GM18526 (cell line): ENCODE results near the gene ZDHHC8.

Experiments
- POLR2A ChIP-seq: IDR thresholded peaks from 3 replicates; pipeline ENCODE4 v1.6.1; 2011; ENCODE audit not compliant: insufficient read length; ENCODE audit errors: extremely low read depth

Gene ZDHHC8

GRCh38 chr22:20107951-20108756 is 23.4 kb upstream of the ZDHHC8 start:
- no peak for TF ChIP-seq POLR2A

GRCh38 chr22:20108757-20109230 is 22.8 kb upstream of the ZDHHC8 start:
- no peak for TF ChIP-seq POLR2A

DNA sequence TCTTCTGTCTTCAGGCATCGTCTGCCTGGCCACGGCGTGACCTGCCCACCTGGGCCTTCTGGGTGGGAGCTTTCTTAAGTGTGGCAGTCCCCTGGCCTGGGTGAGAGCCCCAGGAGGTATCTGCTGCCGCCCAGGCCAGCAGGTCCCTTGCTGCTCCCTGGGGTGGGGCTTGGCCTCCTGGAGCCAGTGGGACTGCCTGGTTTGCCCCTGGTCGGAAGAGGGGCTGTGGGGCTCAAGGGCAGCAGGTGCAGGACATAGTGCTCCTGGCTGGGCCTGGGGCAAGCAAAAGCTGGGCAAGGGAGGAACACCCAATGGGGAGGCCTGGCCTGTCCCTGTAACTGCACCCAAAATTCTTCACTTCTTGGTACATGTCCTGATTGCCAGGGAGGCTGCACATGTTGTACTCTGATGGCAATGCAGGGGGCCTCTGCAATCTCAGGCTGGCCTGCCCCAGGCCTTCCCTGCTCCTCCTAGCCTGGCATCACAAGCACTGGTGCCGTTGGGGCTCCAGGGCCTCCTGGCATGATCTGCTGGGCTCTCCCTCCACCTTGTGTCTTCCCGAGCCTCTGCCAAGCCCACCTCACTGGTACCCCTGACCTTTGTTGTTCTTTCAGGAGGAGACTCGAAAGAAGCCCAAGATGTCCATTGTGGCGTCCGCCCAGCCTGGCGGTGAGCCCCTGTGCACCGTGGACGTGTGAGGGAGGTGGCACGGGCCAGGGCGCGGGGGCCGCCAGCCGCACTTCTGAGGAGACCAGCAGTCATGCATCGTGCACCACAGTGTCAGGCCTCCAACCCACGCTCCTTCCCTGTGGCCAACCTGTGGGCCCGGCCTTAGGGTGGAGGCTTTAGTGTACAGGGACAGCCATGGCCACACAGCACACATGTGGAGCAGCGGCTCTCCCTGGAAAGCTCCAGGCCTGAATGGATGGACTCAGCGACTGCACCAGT is 21.9 kb upstream of the ZDHHC8 start:
- peak; percentile 0 for TF ChIP-seq POLR2A

GRCh38 chr22:20110359-20110985 is 21.1 kb upstream of the ZDHHC8 start:
- no peak for TF ChIP-seq POLR2A

GRCh38 chr22:20111045-20111688 is 20.4 kb upstream of the ZDHHC8 start:
- TF ChIP-seq POLR2A = no peak

DNA sequence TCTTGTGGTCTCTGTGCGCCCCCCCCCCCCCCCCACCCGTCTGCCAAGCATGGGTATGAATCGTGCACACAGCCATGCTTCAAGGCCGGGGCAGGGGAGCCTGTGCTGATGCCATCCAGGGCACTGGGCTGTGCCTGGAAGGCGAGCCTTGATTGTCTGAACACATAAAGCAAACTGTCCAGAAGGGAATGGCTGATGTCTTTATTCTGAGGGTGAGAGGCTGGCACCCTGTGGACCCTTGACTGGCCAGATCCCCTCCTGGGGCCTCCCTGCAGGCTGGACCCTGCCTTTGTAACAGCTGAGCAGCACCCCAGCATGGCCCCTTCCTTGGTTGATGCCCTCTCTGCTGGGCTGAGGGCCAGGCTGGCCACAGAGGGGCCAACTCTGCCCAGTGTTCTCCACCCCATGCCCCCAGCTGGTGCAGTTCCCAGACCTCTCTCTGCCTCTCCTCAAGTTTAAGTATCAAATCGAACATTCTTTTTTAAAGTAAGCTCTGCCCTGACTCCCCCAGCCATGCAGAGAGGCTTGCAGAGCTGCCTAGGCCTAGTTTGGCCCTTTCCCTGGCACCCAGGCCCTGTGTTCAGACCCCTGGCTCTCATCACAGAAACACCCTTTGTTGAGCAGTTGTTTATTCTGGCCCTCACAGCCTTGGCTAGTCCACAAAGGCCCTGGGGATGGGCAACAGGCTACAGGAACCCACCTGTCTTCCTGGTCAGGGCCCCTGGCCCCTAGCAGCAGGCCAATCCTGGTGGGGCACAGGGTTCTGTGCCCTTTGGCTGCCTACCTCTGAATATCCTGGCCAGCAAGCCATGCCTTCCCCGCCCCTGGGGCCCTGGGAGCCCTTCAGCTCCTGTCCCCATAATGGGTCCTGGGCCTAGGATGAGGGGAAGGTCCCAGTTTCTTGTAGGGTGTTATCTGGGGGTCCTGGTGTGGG is 19.6 kb upstream of the ZDHHC8 start:
- no peak for TF ChIP-seq POLR2A

DNA sequence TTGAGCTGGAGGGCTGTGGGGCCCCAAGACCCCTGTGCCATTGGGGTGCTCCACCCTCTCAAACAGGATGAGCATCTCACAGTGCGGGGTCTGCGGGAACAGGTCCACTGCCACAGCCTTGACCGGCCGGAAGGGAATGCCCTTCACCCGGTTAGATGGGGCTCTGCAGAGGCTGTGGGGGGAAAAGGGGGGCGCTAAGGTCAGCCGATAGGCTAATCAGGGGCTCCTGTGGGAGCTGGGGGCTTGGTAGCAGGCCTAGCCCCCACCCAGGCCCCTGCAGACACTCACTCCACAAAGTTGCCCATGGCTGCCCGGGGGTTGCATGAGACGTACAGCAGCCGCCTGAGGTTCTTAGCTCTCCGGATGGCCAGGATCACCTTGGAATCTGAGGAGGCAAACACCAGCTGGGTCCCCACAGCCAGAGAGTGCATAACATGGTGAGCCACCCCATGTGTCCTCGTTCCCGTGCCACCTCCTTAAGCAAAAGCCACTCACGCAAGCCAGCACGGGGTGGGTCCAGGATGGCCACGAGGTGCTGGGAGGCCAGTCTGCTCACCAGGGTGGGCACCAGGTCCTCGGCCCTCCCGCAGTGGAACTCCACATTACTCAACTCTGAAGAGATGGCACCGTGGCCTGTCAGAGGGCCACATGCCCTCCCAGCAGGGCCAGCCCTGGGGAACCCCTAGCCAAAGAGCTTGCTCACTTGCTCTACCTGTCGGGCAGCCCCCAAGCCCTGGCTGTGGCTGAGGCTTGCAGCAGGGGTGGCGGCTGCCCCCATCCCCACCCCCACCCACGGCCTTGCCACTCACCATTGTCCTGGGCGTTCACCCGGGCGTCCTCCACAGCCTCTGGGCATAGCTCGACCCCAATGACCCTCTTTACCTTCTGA is 18.7 kb upstream of the ZDHHC8 start:
- TF ChIP-seq POLR2A = no peak

- no peak for TF ChIP-seq POLR2A
Observed at GRCh38 chr22:20113551-20114310, 17.9 kb upstream of the ZDHHC8 start.

GRCh38 chr22:20114506-20115475 is 16.8 kb upstream of the ZDHHC8 start:
- no peak for TF ChIP-seq POLR2A

GRCh38 chr22:20115691-20116375 is 15.8 kb upstream of the ZDHHC8 start, which contains the start of gene RANBP1:
TSS of gene RANBP1 (plus strand) at chr22:20116104. CDS start at chr22:20116185, 81 bp downstream.
- no peak for TF ChIP-seq POLR2A
